WTC11 (cell line): ENCODE data around the gene PPP1R26. TPM values are rescaled to one million over a fixed set of nuclear protein-coding genes. Genes with fewer than 3 reads are reported as not detected.

Source experiments
- ARID4B ChIP-seq: sonication (generic); formaldehyde crosslinking; IDR thresholded peaks from 2 replicates; pipeline ENCODE4 v1.8.0; 2023; ENCODE audit warnings: missing genetic modification reagents, mild to moderate bottlenecking, borderline replicate concordance
- E2F5 ChIP-seq: sonication (generic); formaldehyde crosslinking; IDR thresholded peaks from 2 replicates; pipeline ENCODE4 v1.8.1; 2022; ENCODE audit warnings: mild to moderate bottlenecking, moderate library complexity, missing genetic modification reagents
- GABPB1 ChIP-seq: sonication (generic); formaldehyde crosslinking; IDR thresholded peaks from 2 replicates; pipeline ENCODE4 v1.8.1; 2023; ENCODE audit warnings: mild to moderate bottlenecking, missing genetic modification reagents
- IRF1 ChIP-seq: sonication (generic); formaldehyde crosslinking; IDR thresholded peaks from 2 replicates; pipeline ENCODE4 v1.8.0; 2023; ENCODE audit warnings: missing genetic modification reagents
- MXD4 ChIP-seq: fragments of 250-450 bp; sonication (Bioruptor Pico); IDR thresholded peaks from 2 replicates; pipeline ENCODE4 v1.8.0; 2021; ENCODE audit warnings: mild to moderate bottlenecking, moderate library complexity, borderline replicate concordance
- NFATC4 ChIP-seq: fragments of 250-450 bp; sonication (Bioruptor Pico); IDR thresholded peaks from 2 replicates; pipeline ENCODE4 v1.9.0; 2021; ENCODE audit warnings: mild to moderate bottlenecking
- NR2C2 ChIP-seq: sonication (generic); formaldehyde crosslinking; IDR thresholded peaks from 2 replicates; pipeline ENCODE4 v1.8.0; 2022; ENCODE audit warnings: mild to moderate bottlenecking, missing genetic modification reagents
- NR3C1 ChIP-seq: sonication (generic); formaldehyde crosslinking; conservative IDR thresholded peaks from 2 replicates; pipeline ENCODE4 v1.8.1; 2023; ENCODE audit warnings: low read depth, mild to moderate bottlenecking, missing genetic modification reagents
- SMAD3 ChIP-seq: sonication (generic); formaldehyde crosslinking; IDR thresholded peaks from 2 replicates; pipeline ENCODE4 v1.8.0; 2022; ENCODE audit warnings: missing genetic modification reagents, mild to moderate bottlenecking, borderline replicate concordance
- ZMAT4 ChIP-seq: fragments of 250-450 bp; sonication (Bioruptor Pico); IDR thresholded peaks from 2 replicates; pipeline ENCODE4 v1.9.0; 2021; ENCODE audit warnings: mild to moderate bottlenecking
- ZNF263 ChIP-seq: sonication (generic); formaldehyde crosslinking; IDR thresholded peaks from 2 replicates; pipeline ENCODE4 v1.8.1; 2022; ENCODE audit warnings: low read depth, mild to moderate bottlenecking, moderate library complexity, missing genetic modification reagents
- ZNF416 ChIP-seq: fragments of 250-450 bp; sonication (Bioruptor Pico); IDR thresholded peaks from 2 replicates; pipeline ENCODE4 v1.9.0; 2021; ENCODE audit warnings: mild to moderate bottlenecking, inconsistent platforms
- ZNF532 ChIP-seq: fragments of 250-450 bp; sonication (Bioruptor Pico); IDR thresholded peaks from 2 replicates; pipeline ENCODE4 v1.9.0; 2021; ENCODE audit warnings: mild to moderate bottlenecking, borderline replicate concordance
- total RNA-seq: library from RNA; stranded (reverse); gene quantifications from 3 replicates; pipeline ENCODE4 v1.2.3, GENCODE V29; 2021
- TF ChIP-seq, protein P1 (sequence below): fragments of 250-450 bp; sonication (Bioruptor Pico); IDR thresholded peaks from 2 replicates; pipeline ENCODE4 v1.9.0; 2021; ENCODE audit warnings: mild to moderate bottlenecking
- TF ChIP-seq, protein P2 (sequence below): sonication (generic); formaldehyde crosslinking; IDR thresholded peaks from 2 replicates; pipeline ENCODE4 v1.8.1; 2022; ENCODE audit warnings: low read depth, mild to moderate bottlenecking, moderate library complexity, missing genetic modification reagents, borderline replicate concordance
- TF ChIP-seq, protein P3 (sequence below): fragments of 250-450 bp; sonication (Bioruptor Pico); IDR thresholded peaks from 2 replicates; pipeline ENCODE4 v1.8.0; 2021; ENCODE audit warnings: mild to moderate bottlenecking
- TF ChIP-seq, protein P4 (sequence below): sonication (generic); formaldehyde crosslinking; IDR thresholded peaks from 2 replicates; pipeline ENCODE4 v1.8.1; 2023; ENCODE audit warnings: mild to moderate bottlenecking, moderate library complexity, missing genetic modification reagents

The PPP1R26 gene
- total RNA-seq, 1 experiment from 2014 or later: 44.4 TPM

GRCh38 chr9:135500525-135501260 lies 21.1 kb downstream of the PPP1R26 start, which contains the start of gene MRPS2 (continued):
- TF ChIP-seq NR2C2 (CRISPR knock-in tag) (no peak), E2F5 (CRISPR knock-in tag) (peak; percentile 81), GABPB1 (CRISPR knock-in tag) (0 out of 2 replicates have a peak, but pooled peaks have one; percentile 23), ZNF416 (CRISPR knock-in tag) (no peak), ZMAT4 (CRISPR knock-in tag) (no peak), ARID4B (CRISPR knock-in tag) (no peak), NR3C1 (CRISPR knock-in tag) (0 out of 2 replicates have a peak, but pooled peaks have one; percentile 52), MXD4 (CRISPR knock-in tag) (no peak), IRF1 (peak; percentile 76), NFATC4 (CRISPR knock-in tag) (no peak), SMAD3 (CRISPR knock-in tag) (peak; percentile 69; the same call in 1 of the 2 replicates), ZNF263 (CRISPR knock-in tag) (no peak), ZNF532 (CRISPR knock-in tag) (no peak)
- TF ChIP-seq, protein P1, sequence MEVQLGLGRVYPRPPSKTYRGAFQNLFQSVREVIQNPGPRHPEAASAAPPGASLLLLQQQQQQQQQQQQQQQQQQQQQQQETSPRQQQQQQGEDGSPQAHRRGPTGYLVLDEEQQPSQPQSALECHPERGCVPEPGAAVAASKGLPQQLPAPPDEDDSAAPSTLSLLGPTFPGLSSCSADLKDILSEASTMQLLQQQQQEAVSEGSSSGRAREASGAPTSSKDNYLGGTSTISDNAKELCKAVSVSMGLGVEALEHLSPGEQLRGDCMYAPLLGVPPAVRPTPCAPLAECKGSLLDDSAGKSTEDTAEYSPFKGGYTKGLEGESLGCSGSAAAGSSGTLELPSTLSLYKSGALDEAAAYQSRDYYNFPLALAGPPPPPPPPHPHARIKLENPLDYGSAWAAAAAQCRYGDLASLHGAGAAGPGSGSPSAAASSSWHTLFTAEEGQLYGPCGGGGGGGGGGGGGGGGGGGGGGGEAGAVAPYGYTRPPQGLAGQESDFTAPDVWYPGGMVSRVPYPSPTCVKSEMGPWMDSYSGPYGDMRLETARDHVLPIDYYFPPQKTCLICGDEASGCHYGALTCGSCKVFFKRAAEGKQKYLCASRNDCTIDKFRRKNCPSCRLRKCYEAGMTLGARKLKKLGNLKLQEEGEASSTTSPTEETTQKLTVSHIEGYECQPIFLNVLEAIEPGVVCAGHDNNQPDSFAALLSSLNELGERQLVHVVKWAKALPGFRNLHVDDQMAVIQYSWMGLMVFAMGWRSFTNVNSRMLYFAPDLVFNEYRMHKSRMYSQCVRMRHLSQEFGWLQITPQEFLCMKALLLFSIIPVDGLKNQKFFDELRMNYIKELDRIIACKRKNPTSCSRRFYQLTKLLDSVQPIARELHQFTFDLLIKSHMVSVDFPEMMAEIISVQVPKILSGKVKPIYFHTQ: no peak
- TF ChIP-seq, protein P2, sequence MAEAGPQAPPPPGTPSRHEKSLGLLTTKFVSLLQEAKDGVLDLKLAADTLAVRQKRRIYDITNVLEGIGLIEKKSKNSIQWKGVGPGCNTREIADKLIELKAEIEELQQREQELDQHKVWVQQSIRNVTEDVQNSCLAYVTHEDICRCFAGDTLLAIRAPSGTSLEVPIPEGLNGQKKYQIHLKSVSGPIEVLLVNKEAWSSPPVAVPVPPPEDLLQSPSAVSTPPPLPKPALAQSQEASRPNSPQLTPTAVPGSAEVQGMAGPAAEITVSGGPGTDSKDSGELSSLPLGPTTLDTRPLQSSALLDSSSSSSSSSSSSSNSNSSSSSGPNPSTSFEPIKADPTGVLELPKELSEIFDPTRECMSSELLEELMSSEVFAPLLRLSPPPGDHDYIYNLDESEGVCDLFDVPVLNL (CRISPR knock-in tag): peak; percentile 69; the same call in 1 of the 2 replicates
- TF ChIP-seq, protein P3, sequence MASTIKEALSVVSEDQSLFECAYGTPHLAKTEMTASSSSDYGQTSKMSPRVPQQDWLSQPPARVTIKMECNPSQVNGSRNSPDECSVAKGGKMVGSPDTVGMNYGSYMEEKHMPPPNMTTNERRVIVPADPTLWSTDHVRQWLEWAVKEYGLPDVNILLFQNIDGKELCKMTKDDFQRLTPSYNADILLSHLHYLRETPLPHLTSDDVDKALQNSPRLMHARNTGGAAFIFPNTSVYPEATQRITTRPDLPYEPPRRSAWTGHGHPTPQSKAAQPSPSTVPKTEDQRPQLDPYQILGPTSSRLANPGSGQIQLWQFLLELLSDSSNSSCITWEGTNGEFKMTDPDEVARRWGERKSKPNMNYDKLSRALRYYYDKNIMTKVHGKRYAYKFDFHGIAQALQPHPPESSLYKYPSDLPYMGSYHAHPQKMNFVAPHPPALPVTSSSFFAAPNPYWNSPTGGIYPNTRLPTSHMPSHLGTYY: no peak
- TF ChIP-seq, protein P4, sequence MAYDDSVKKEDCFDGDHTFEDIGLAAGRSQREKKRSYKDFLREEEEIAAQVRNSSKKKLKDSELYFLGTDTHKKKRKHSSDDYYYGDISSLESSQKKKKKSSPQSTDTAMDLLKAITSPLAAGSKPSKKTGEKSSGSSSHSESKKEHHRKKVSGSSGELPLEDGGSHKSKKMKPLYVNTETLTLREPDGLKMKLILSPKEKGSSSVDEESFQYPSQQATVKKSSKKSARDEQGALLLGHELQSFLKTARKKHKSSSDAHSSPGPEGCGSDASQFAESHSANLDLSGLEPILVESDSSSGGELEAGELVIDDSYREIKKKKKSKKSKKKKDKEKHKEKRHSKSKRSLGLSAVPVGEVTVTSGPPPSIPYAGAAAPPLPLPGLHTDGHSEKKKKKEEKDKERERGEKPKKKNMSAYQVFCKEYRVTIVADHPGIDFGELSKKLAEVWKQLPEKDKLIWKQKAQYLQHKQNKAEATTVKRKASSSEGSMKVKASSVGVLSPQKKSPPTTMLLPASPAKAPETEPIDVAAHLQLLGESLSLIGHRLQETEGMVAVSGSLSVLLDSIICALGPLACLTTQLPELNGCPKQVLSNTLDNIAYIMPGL (CRISPR knock-in tag): peak; percentile 99
